Liver (tissue), 9 donors: ENCODE measurements around the gene NEURL3. TPM values are rescaled to one million over a fixed set of nuclear protein-coding genes. Genes with fewer than 3 reads are reported as not detected.

Experiments
- DNase-seq: peaks from one replicate; pipeline ENCODE4 v3.0.0-alpha.2; 2017; ENCODE audit warnings: low spot score
- H3K27ac ChIP-seq, 2 donors: one replicate each; pipeline ENCODE4 v1.7.0; 2013; ENCODE audit warnings: inconsistent platforms in 2 of 2, low read length in 2 of 2, control low read depth in 1 of 2, low read depth in 1 of 2, mild to moderate bottlenecking in 1 of 2
- H3K27me3 ChIP-seq, 4 donors: one replicate each; pipeline versions ENCODE4 v1.6.1 to v1.7.0; 2013; ENCODE audit warnings: low read length in 3 of 4, inconsistent platforms in 1 of 4, mild to moderate bottlenecking in 1 of 4, moderate library complexity in 1 of 4; ENCODE audit not compliant: control insufficient read depth in 4 of 4, insufficient read depth in 4 of 4
- H3K36me3 ChIP-seq, 4 donors: one replicate each; pipeline versions ENCODE4 v1.6.1 to v1.7.0; 2013; ENCODE audit warnings: low read length in 3 of 4, mild to moderate bottlenecking in 3 of 4, low read depth in 1 of 4, moderate library complexity in 1 of 4; ENCODE audit not compliant: control insufficient read depth in 4 of 4, insufficient read depth in 3 of 4
- H3K4me1 ChIP-seq, 4 donors: one replicate each; pipeline versions ENCODE4 v1.6.1 to v1.7.0; 2013; ENCODE audit warnings: low read length in 3 of 4, mild to moderate bottlenecking in 3 of 4, moderate library complexity in 1 of 4; ENCODE audit not compliant: control insufficient read depth in 4 of 4, insufficient read depth in 4 of 4
- H3K4me3 ChIP-seq, 3 donors: one replicate each; pipeline versions ENCODE4 v1.6.1 to v1.7.0; 2013; ENCODE audit warnings: low read length in 3 of 3, control low read depth in 1 of 3, low read depth in 1 of 3, mild to moderate bottlenecking in 1 of 3
- H3K9ac ChIP-seq, 2 donors: one replicate each; pipeline ENCODE4 v1.7.0; 2013; ENCODE audit warnings: low read length in 2 of 2, mild to moderate bottlenecking in 2 of 2, moderate library complexity in 2 of 2, control low read depth in 1 of 2, low read depth in 1 of 2
- H3K9me3 ChIP-seq, 4 donors: one replicate each; pipeline versions ENCODE4 v1.6.1 to v1.7.0; 2013; ENCODE audit warnings: low read length in 3 of 4; ENCODE audit not compliant: control insufficient read depth in 4 of 4
- ATF3 ChIP-seq: IDR thresholded peaks from 2 replicates; pipeline ENCODE4 v1.6.1; 2016; ENCODE audit warnings: antibody characterized with exemption
- CTCF ChIP-seq: fragments of 150-350 bp; IDR thresholded peaks from 2 replicates; pipeline ENCODE4 v1.5.1; 2017; ENCODE audit warnings: improper control_type of control experiment, low read depth, low read length; ENCODE audit not compliant: missing input control
- EGR1 ChIP-seq, 2 donors: IDR thresholded peaks; 2 replicates each; pipeline ENCODE4 v1.6.1; 2016 to 2018; ENCODE audit warnings: antibody characterized with exemption in 2 of 2, low read depth in 2 of 2
- GABPA ChIP-seq, 2 donors: IDR thresholded peaks in 1 of 2; conservative IDR thresholded peaks in 1 of 2; 2 replicates each; pipeline ENCODE4 v1.6.1; 2016; ENCODE audit warnings: antibody characterized with exemption in 2 of 2, mild to moderate bottlenecking in 1 of 2, moderate library complexity in 1 of 2
- HNF4A ChIP-seq, 2 donors: conservative IDR thresholded peaks; 2 replicates each; pipeline ENCODE4 v1.6.1; 2016; ENCODE audit warnings: antibody characterized with exemption in 2 of 2, mild to moderate bottlenecking in 2 of 2
- JUND ChIP-seq, 2 donors: IDR thresholded peaks; 2 replicates each; pipeline ENCODE4 v1.6.1; 2016; ENCODE audit warnings: antibody characterized with exemption in 2 of 2
- MAX ChIP-seq: IDR thresholded peaks from 2 replicates; pipeline ENCODE4 v1.6.1; 2016; ENCODE audit warnings: antibody characterized with exemption
- RAD21 ChIP-seq, 2 donors: IDR thresholded peaks; 2 replicates each; pipeline ENCODE4 v1.6.1; 2016; ENCODE audit warnings: antibody characterized with exemption in 2 of 2, mild to moderate bottlenecking in 2 of 2
- REST ChIP-seq: IDR thresholded peaks from 2 replicates; pipeline ENCODE4 v1.6.1; 2016; ENCODE audit warnings: antibody characterized with exemption, mild to moderate bottlenecking
- RXRA ChIP-seq, 2 donors: IDR thresholded peaks; 2 replicates each; pipeline ENCODE4 v1.6.1; 2017 to 2018; ENCODE audit warnings: antibody characterized with exemption in 2 of 2, mild to moderate bottlenecking in 1 of 2
- SP1 ChIP-seq: IDR thresholded peaks from 2 replicates; pipeline ENCODE4 v1.6.1; 2018; ENCODE audit warnings: antibody characterized with exemption, mild to moderate bottlenecking
- ZBTB33 ChIP-seq: IDR thresholded peaks from 2 replicates; pipeline ENCODE4 v1.6.1; 2016; ENCODE audit warnings: antibody characterized with exemption
- WGBS: extraction: QIAGEN DNeasy Blood & Tissue Kit; methylation state at CpG from one replicate; pipeline ENCODE4 v1.1.7; 2013; 5-methylcytosine and 5-hydroxymethylcytosine counted together
- polyA plus RNA-seq, 2 donors: library from polyadenylated mRNA; stranded (reverse) in 1 of 2; unstranded in 1 of 2; fragments of 200-250 nt in 1 of 2; fragments of >200 nt in 1 of 2; fragmentation: Nextera tagmentation in 1 of 2; extraction: Ambion mirVana in 1 of 2; gene quantifications; one replicate each; pipeline versions ENCODE4 v1.2.1 to v1.2.3, GENCODE V29; 2013 to 2015
- total RNA-seq, 2 donors: library from RNA; depleted of rRNA; stranded (reverse); fragments of >200 nt; gene quantifications; one replicate each; pipeline ENCODE4 v1.2.3, GENCODE V29; 2014
- donor health status: healthy.
- donor health status: healthy.
- donor health status: healthy.
- donor health status: healthy.
- donor health status: healthy.

Gene NEURL3
- total and polyA plus RNA-seq, 4 donors: 0.61 to 3.4 (median 1.4) TPM

- Histone ChIP-seq H3K9ac (no peak overlapping the region), H3K36me3 (peaks cover 0 to 2% (median 0%) of the 10 kb centered on the region in 4 donors), H3K4me3 (no peak overlapping the region), H3K27me3 (no peaks in the 10 kb centered on the region), H3K4me1 (peaks cover 3 to 36% (median 27%) of the 10 kb centered on the region in 4 donors), H3K9me3 (no peaks in the 10 kb centered on the region), H3K27ac (no peak overlapping the region)
- TF ChIP-seq MAX (no peak), JUND (IDR thresholded peaks at IDR 0.05) (no peak), HNF4A (conservative IDR thresholded peaks at IDR 0.05) (peak; percentile 43 to 74), CTCF (no peak), RXRA (IDR thresholded peaks at IDR 0.05) (peak; percentile 45 to 77), ATF3 (no peak), SP1 (peak; percentile 62)
- 65% methylated on average over 16 of the region's 16 CpGs for WGBS
- peak; percentile 68 for DNase-seq
These were observed 3.0 kb downstream of the NEURL3 start for GRCh38 chr2:96501886-96502810.

GRCh38 chr2:96501471-96501874 lies 3.7 kb downstream of the NEURL3 start:
- Histone ChIP-seq H3K27ac (no peak overlapping the region), H3K4me1 (peaks cover 3 to 32% (median 23%) of the 10 kb centered on the region in 4 donors), H3K27me3 (no peaks in the 10 kb centered on the region), H3K36me3 (peaks cover 0 to 2% (median 0%) of the 10 kb centered on the region in 4 donors), H3K4me3 (no peak overlapping the region), H3K9ac (no peak overlapping the region), H3K9me3 (no peaks in the 10 kb centered on the region)
- WGBS: 55% methylated on average over 2 of the region's 2 CpGs
- DNase-seq: no peak
- TF ChIP-seq ZBTB33: no peak
- no peak for TF ChIP-seq RAD21 (IDR thresholded peaks at IDR 0.05)
- no peak for TF ChIP-seq REST
- TF ChIP-seq EGR1 (IDR thresholded peaks at IDR 0.05; ENCODE audit: low read depth in 2 of 2): no peak
- no peak for TF ChIP-seq MAX
- TF ChIP-seq GABPA (IDR thresholded peaks at IDR 0.05 in 1 of 2, conservative IDR thresholded peaks at IDR 0.05 in 1 of 2): no peak
